ENCODE data around the gene AXDND1. TPM values are rescaled to one million over a fixed set of nuclear protein-coding genes. Genes with fewer than 3 reads are reported as not detected.
"Not testable (repeated sequence)": the region's sequence is repeated elsewhere in the genome, so short reads cannot be mapped to it uniquely, and the experiment has no call there.

The AXDND1 gene
- polyA plus RNA-seq, 3 donors, result 0.09 TPM; not detected in 2

GRCh38 chr1:179385510-179385909 is 19.7 kb downstream of the AXDND1 start:
- intact Hi-C loops (cut with micrococcal nuclease), result no loop called here
- no peak overlapping the region for H2AFZ ChIP-seq (ENCODE audit: insufficient read depth, low read depth, low read length, poor library complexity, severe bottlenecking)
- no peak for DNase-seq
- H3K9ac ChIP-seq (ENCODE audit: insufficient read depth, low read length, poor library complexity, severe bottlenecking), result no peak overlapping the region
- TF ChIP-seq, protein P1, sequence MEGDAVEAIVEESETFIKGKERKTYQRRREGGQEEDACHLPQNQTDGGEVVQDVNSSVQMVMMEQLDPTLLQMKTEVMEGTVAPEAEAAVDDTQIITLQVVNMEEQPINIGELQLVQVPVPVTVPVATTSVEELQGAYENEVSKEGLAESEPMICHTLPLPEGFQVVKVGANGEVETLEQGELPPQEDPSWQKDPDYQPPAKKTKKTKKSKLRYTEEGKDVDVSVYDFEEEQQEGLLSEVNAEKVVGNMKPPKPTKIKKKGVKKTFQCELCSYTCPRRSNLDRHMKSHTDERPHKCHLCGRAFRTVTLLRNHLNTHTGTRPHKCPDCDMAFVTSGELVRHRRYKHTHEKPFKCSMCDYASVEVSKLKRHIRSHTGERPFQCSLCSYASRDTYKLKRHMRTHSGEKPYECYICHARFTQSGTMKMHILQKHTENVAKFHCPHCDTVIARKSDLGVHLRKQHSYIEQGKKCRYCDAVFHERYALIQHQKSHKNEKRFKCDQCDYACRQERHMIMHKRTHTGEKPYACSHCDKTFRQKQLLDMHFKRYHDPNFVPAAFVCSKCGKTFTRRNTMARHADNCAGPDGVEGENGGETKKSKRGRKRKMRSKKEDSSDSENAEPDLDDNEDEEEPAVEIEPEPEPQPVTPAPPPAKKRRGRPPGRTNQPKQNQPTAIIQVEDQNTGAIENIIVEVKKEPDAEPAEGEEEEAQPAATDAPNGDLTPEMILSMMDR (IDR thresholded peaks at IDR 0.05), result no peak
- Mint-ChIP-seq H3K36me3 (no peaks in the 10 kb centered on the region), H3K27ac (no peak overlapping the region), H3K9me3 (no peaks in the 10 kb centered on the region), H3K27me3 (ENCODE audit: low read depth in 3 of 3) (peaks cover 0 to 6% (median 3%) of the 10 kb centered on the region in 3 donors), H3K4me3 (no peak overlapping the region), H3K4me1 (no peaks in the 10 kb centered on the region)
- no peak overlapping the region for H3K4me3 ChIP-seq (replicated peaks in 1 of 3; ENCODE audit: low read depth in 2 of 3, low read length in 3 of 3)
- H3K27me3 ChIP-seq (ENCODE audit: control insufficient read depth in 2 of 2, insufficient read depth in 2 of 2, low read length in 2 of 2), result no peaks in the 10 kb centered on the region
- H3K36me3 ChIP-seq (replicated peaks in 1 of 2; ENCODE audit: control insufficient read depth in 1 of 2, insufficient read depth in 2 of 2, low read length in 2 of 2), result no peaks in the 10 kb centered on the region
- no peaks in the 10 kb centered on the region for H3K79me2 ChIP-seq (ENCODE audit: insufficient read depth, low read length)
- no peaks in the 10 kb centered on the region for H3K9me3 ChIP-seq (replicated peaks in 1 of 2; ENCODE audit: control insufficient read depth in 1 of 2, insufficient read depth in 1 of 2, low read length in 2 of 2)
- no peak overlapping the region for H3K27ac ChIP-seq (ENCODE audit: low read depth in 1 of 2, low read length in 2 of 2)
- H3K4me1 ChIP-seq (ENCODE audit: control insufficient read depth in 1 of 2, insufficient read depth in 2 of 2, low read length in 2 of 2), result no peaks in the 10 kb centered on the region
- H3K4me2 ChIP-seq (replicated peaks; ENCODE audit: extremely low read depth, low read length, poor library complexity, severe bottlenecking), result no peak overlapping the region
- 100% methylated on average over 1 of the region's 1 CpG for WGBS (ENCODE audit: insufficient coverage)
- no peaks in the 10 kb centered on the region for H4K20me1 ChIP-seq (ENCODE audit: insufficient read depth, low read length)

DNA sequence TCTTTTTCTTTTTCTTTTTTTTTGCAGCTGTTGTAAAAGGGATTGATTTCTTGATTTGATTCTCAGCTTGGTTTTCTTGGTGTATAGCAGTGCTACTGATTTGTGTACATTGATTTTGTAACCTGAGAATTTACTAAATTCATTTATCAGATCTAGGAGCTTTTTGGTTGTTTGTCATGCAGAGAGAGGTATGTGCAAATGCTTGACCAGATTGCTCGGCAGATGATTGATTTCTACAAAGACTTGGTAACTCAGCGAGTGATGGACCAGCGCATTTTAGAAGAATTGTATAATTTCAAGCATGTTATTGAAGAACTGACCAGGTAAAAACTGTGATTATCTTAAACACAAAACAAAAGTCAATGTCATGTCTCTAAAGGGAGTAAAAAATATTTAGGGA is 27.9 kb downstream of the AXDND1 start:
- no CpG with 5 or more reads among the region's 3 CpGs for WGBS (ENCODE audit: insufficient coverage)
- H3K9me3 Mint-ChIP-seq, result peaks cover 15 to 27% (median 25%) of the 10 kb centered on the region in 7 donors
- no peak overlapping the region for H3K27ac Mint-ChIP-seq
- Histone ChIP-seq H3K9ac (ENCODE audit: insufficient read depth, low read length, poor library complexity, severe bottlenecking) (no peak overlapping the region), H3K27me3 (ENCODE audit: control insufficient read depth in 2 of 2, insufficient read depth in 2 of 2, low read length in 2 of 2) (no peaks in the 10 kb centered on the region), H3K27ac (ENCODE audit: low read depth in 1 of 2, low read length in 2 of 2) (no peak overlapping the region), H3K79me2 (ENCODE audit: insufficient read depth, low read length) (no peaks in the 10 kb centered on the region), H3K4me1 (ENCODE audit: control insufficient read depth in 1 of 2, insufficient read depth in 2 of 2, low read length in 2 of 2) (no peaks in the 10 kb centered on the region), H2AFZ (ENCODE audit: insufficient read depth, low read depth, low read length, poor library complexity, severe bottlenecking) (no peak overlapping the region), H3K4me2 (replicated peaks; ENCODE audit: extremely low read depth, low read length, poor library complexity, severe bottlenecking) (no peak overlapping the region), H3K4me3 (replicated peaks in 1 of 3; ENCODE audit: low read depth in 2 of 3, low read length in 3 of 3) (no peak overlapping the region), H3K9me3 (replicated peaks in 1 of 2; ENCODE audit: control insufficient read depth in 1 of 2, insufficient read depth in 1 of 2, low read length in 2 of 2) (peaks cover 11 to 13% of the 10 kb centered on the region in 2 donors), H3K36me3 (replicated peaks in 1 of 2; ENCODE audit: control insufficient read depth in 1 of 2, insufficient read depth in 2 of 2, low read length in 2 of 2) (no peaks in the 10 kb centered on the region), H4K20me1 (ENCODE audit: insufficient read depth, low read length) (no peaks in the 10 kb centered on the region)
- intact Hi-C loops (cut with micrococcal nuclease), result no loop called here
- TF ChIP-seq, protein P1 (IDR thresholded peaks at IDR 0.05), result no peak
- no peak overlapping the region for H3K4me3 Mint-ChIP-seq
- peaks cover 1 to 4% (median 3%) of the 10 kb centered on the region in 3 donors for H3K27me3 Mint-ChIP-seq (ENCODE audit: low read depth in 3 of 3)
- no peaks in the 10 kb centered on the region for H3K36me3 Mint-ChIP-seq
- no peaks in the 10 kb centered on the region for H3K4me1 Mint-ChIP-seq
- DNase-seq, result no peak

DNA sequence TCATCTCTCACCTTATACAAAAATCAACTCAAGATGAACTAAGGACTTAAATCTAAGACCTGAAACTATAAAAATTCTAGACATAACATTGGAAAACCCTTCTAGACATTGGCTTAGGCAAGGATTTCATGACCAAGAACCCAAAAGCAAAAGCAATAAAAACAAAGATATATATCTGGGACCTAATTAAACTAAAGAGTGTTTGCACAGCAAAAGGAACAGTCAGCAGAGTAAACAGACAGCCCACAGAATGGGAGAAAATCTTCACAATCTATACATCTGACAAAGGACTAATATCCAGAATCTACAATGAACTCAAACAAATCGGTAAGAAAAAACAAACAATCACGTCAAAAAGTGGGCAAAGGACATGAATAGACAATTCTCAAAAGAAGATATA is 33.6 kb downstream of the AXDND1 start:
- H3K36me3 Mint-ChIP-seq; H3K4me3 Mint-ChIP-seq; H3K79me2 ChIP-seq (ENCODE audit: insufficient read depth, low read length); H2AFZ ChIP-seq (ENCODE audit: insufficient read depth, low read depth, low read length, poor library complexity, severe bottlenecking); H3K27ac ChIP-seq (ENCODE audit: low read depth in 1 of 2, low read length in 2 of 2); H3K27ac Mint-ChIP-seq; H3K4me1 ChIP-seq (ENCODE audit: control insufficient read depth in 1 of 2, insufficient read depth in 2 of 2, low read length in 2 of 2); H3K4me3 ChIP-seq (replicated peaks in 1 of 3; ENCODE audit: low read depth in 2 of 3, low read length in 3 of 3); H3K27me3 ChIP-seq (ENCODE audit: control insufficient read depth in 2 of 2, insufficient read depth in 2 of 2, low read length in 2 of 2); intact Hi-C loops (cut with micrococcal nuclease); H3K9ac ChIP-seq (ENCODE audit: insufficient read depth, low read length, poor library complexity, severe bottlenecking); H3K36me3 ChIP-seq (replicated peaks in 1 of 2; ENCODE audit: control insufficient read depth in 1 of 2, insufficient read depth in 2 of 2, low read length in 2 of 2); H3K9me3 ChIP-seq (replicated peaks in 1 of 2; ENCODE audit: control insufficient read depth in 1 of 2, insufficient read depth in 1 of 2, low read length in 2 of 2); H3K27me3 Mint-ChIP-seq (ENCODE audit: low read depth in 3 of 3); H3K4me2 ChIP-seq (replicated peaks; ENCODE audit: extremely low read depth, low read length, poor library complexity, severe bottlenecking); H4K20me1 ChIP-seq (ENCODE audit: insufficient read depth, low read length); DNase-seq; H3K4me1 Mint-ChIP-seq: not testable (repeated sequence)
- WGBS (ENCODE audit: insufficient coverage), result no CpG with 5 or more reads among the region's 2 CpGs
- peaks cover 0 to 15% (median 5%) of the 10 kb centered on the region in 7 donors for H3K9me3 Mint-ChIP-seq

Data from CD14-positive monocyte (primary cell).